GM12878 (cell line): ENCODE data around the gene IGIP. TPM values are rescaled to one million over a fixed set of nuclear protein-coding genes. Genes with fewer than 3 reads are reported as not detected.

Source experiments
- ATAC-seq: fragments of 200-7000 bp; cut with Tn5 transposase; 3 replicates; pipeline ENCODE4 v1.9.1; 2020; ENCODE audit warnings: mild to moderate bottlenecking, moderate library complexity
- BruUV-seq: library from RNA; stranded (reverse); fragments of 400-500 nt; replicated peaks from 2 replicates; lab custom pipeline; 2021; lab: Mats Ljungman, UMichigan
- CTCF ChIA-PET: fragments of 300-600 bp; sonication (Branson Sonifier 250); formaldehyde crosslinking; extraction: SDS; loops from one replicate; lab custom pipeline; 2021; ENCODE audit warnings: inconsistent platforms; lab: Yijun Ruan, JAX
- POLR2A ChIA-PET: fragments of 350-600 bp; formaldehyde crosslinking; extraction: SDS; loops from one replicate; lab custom pipeline; 2021; ENCODE audit warnings: inconsistent platforms; lab: Charles Lee
- RAD21 ChIA-PET: fragments of 300-600 bp; sonication (Branson Sonifier 250); formaldehyde crosslinking; loops from one replicate; lab custom pipeline; 2023; ENCODE audit warnings: antibody characterized with exemption; ENCODE audit not compliant: unreplicated experiment; lab: Charles Lee
- SMC1A ChIA-PET: fragments of 300-600 bp; sonication (Branson Sonifier 250); formaldehyde crosslinking; loops from one replicate; lab custom pipeline; 2023; ENCODE audit not compliant: unreplicated experiment, uncharacterized antibody; lab: Charles Lee
- DNase-seq: peaks from one replicate; pipeline ENCODE4 v3.0.0-alpha.2; 2011; ENCODE audit warnings: low read depth, low spot score
- FAIRE-seq: peaks from 3 replicates; lab custom pipeline; 2011; peaks lifted over from hg19 to GRCh38; lab: Jason Lieb, UNC
- H2AFZ ChIP-seq: 2 replicates; pipeline ENCODE4 v1.6.0; 2011; ENCODE audit warnings: low read depth, low read length, control low read depth; ENCODE audit not compliant: control insufficient read depth
- H3K27ac ChIP-seq: 2 replicates; pipeline ENCODE4 v1.5.1; 2011; ENCODE audit warnings: control low read depth; ENCODE audit not compliant: control insufficient read depth, insufficient read depth
- H3K27me3 ChIP-seq, 2 experiments: replicated peaks in 1 of 2; 2 replicates each; pipeline versions ENCODE4 v1.6.0 to v1.6.1; 2011; ENCODE audit warnings: low read length in 1 of 2; ENCODE audit not compliant: control insufficient read depth in 2 of 2, insufficient read depth in 2 of 2
- H3K36me3 ChIP-seq, 2 experiments: 2 replicates each; pipeline ENCODE4 v1.5.1; 2011; ENCODE audit warnings: low read length in 1 of 2; ENCODE audit not compliant: control insufficient read depth in 2 of 2, insufficient read depth in 2 of 2
- H3K4me1 ChIP-seq: 2 replicates; pipeline ENCODE4 v1.6.1; 2011; ENCODE audit warnings: mild to moderate bottlenecking, low read length, moderate library complexity, mixed read lengths; ENCODE audit not compliant: control insufficient read depth, insufficient read depth
- H3K4me2 ChIP-seq: 2 replicates; pipeline ENCODE4 v1.6.0; 2011; ENCODE audit warnings: control low read depth; ENCODE audit not compliant: control insufficient read depth, insufficient read depth
- H3K4me3 ChIP-seq: fragments of 200-600 bp; sonication (generic); 2 replicates; pipeline ENCODE4 v1.5.1; 2016
- H3K79me2 ChIP-seq: 2 replicates; pipeline ENCODE4 v1.6.0; 2011; ENCODE audit warnings: low read length; ENCODE audit not compliant: control insufficient read depth, insufficient read depth
- H3K9ac ChIP-seq: 2 replicates; pipeline ENCODE4 v1.8.0; 2011; ENCODE audit warnings: low read length, control low read depth, mixed read lengths; ENCODE audit not compliant: control insufficient read depth, insufficient read depth
- H3K9me3 ChIP-seq: replicated peaks from 3 replicates; pipeline ENCODE4 v1.5.1; 2011; ENCODE audit warnings: mild to moderate bottlenecking, low read length; ENCODE audit not compliant: control insufficient read depth, insufficient read depth
- H4K20me1 ChIP-seq: 2 replicates; pipeline ENCODE4 v1.6.0; 2011; ENCODE audit not compliant: control insufficient read depth, insufficient read depth
- BACH1 ChIP-seq: fragments of 450-650 bp; IDR thresholded peaks from 2 replicates; pipeline ENCODE4 v1.6.1; 2017; ENCODE audit warnings: mild to moderate bottlenecking, borderline replicate concordance
- BHLHE40 ChIP-seq, 2 experiments: fragments of 450-650 bp in 1 of 2; IDR thresholded peaks; 2 replicates each; pipeline ENCODE4 v1.6.1; 2011 to 2017; ENCODE audit warnings: low read depth in 2 of 2, borderline replicate concordance in 1 of 2, improper control_type of control experiment in 1 of 2, low read length in 1 of 2, mild to moderate bottlenecking in 1 of 2
- MYB ChIP-seq: fragments of 150-350 bp; IDR thresholded peaks from 2 replicates; pipeline ENCODE4 v1.6.1; 2014; ENCODE audit warnings: mild to moderate bottlenecking, low read depth, low read length, borderline replicate concordance
- in situ Hi-C: fragments of 300-500 bp; cut with MboI; formaldehyde crosslinking; loops from 9 replicates; pipeline ENCODE4 v1.14.3; 2018; ENCODE audit warnings: mixed read lengths
- intact Hi-C: fragments of 100-400 bp; cut with micrococcal nuclease; formaldehyde crosslinking; loops from one replicate; pipeline ENCODE4 v1.14.2; 2022; ENCODE audit not compliant: unreplicated experiment
- polyA plus RNA-seq, 11 experiments: library from polyadenylated mRNA; depleted of rRNA in 4 of 11; unstranded in 6 of 11; stranded (reverse) in 5 of 11; fragments of >200 nt; fragmentation: Nextera tagmentation in 4 of 11; fragmentation: Illumina TruSeq in 1 of 11; extraction: Ambion mirVana in 4 of 11; extraction: Trizol in 1 of 11; gene quantifications; 1 replicate in 1 of 11; 2 replicates in 10 of 11; pipeline versions ENCODE4 v1.2.1 to v1.2.3, GENCODE V29; 2011 to 2016; ENCODE audit warnings: inconsistent platforms in 2 of 11, missing spikeins in 2 of 11, low read depth in 1 of 11
- total RNA-seq, 4 experiments: library from RNA; depleted of rRNA in 3 of 4; stranded (reverse); fragments of >200 nt in 3 of 4; fragmentation: Illumina TruSeq in 1 of 4; extraction: Trizol in 1 of 4; gene quantifications; 2 replicates each; pipeline versions ENCODE4 v1.2.1 to v1.2.3, GENCODE V29; 2013 to 2021
- TF ChIP-seq, protein P1 (sequence below): fragments of 150-350 bp; IDR thresholded peaks from 2 replicates; pipeline ENCODE4 v1.6.1; 2016; ENCODE audit warnings: low read depth, low read length

The IGIP gene
- total and polyA plus RNA-seq, 10 of the 15 experiments (the other 5 are each of a cell fraction or from before 2014, with no cell fraction given): 0.58 to 3.3 (median 1.9) TPM

DNA sequence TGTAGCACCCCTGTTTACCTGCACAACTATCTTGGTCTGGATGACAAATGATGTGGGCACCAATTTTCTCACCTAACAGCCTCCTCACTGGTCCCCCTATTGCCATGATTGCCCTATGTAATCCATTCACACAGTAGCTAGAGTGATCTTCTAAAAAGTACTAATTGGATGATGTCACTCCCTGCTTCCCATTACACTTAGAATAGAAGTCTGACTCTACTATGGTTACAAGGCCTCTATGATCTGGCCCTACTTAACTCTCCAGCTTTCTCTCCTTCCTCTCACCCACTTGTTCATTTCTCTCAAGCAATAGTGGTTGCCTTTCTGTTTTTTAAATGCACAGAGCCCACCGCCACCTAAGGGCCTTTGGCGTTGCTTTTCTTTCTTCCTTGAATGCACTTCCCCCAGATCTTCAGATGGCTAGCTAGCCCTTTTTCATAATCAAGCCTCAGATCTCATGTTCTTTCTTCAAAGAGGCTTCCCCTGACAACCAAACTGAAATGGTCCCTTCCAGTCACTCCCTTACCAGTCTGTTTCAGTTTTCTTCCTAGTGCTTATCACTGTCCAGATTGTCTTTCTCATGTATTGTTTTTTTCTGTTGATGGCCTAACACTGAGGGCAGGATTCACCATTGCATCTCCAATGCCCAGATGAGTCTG, 8.7 kb downstream of the IGIP start (continued):
- TF ChIP-seq, protein P1, sequence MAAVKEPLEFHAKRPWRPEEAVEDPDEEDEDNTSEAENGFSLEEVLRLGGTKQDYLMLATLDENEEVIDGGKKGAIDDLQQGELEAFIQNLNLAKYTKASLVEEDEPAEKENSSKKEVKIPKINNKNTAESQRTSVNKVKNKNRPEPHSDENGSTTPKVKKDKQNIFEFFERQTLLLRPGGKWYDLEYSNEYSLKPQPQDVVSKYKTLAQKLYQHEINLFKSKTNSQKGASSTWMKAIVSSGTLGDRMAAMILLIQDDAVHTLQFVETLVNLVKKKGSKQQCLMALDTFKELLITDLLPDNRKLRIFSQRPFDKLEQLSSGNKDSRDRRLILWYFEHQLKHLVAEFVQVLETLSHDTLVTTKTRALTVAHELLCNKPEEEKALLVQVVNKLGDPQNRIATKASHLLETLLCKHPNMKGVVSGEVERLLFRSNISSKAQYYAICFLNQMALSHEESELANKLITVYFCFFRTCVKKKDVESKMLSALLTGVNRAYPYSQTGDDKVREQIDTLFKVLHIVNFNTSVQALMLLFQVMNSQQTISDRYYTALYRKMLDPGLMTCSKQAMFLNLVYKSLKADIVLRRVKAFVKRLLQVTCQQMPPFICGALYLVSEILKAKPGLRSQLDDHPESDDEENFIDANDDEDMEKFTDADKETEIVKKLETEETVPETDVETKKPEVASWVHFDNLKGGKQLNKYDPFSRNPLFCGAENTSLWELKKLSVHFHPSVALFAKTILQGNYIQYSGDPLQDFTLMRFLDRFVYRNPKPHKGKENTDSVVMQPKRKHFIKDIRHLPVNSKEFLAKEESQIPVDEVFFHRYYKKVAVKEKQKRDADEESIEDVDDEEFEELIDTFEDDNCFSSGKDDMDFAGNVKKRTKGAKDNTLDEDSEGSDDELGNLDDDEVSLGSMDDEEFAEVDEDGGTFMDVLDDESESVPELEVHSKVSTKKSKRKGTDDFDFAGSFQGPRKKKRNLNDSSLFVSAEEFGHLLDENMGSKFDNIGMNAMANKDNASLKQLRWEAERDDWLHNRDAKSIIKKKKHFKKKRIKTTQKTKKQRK: no peak

DNA sequence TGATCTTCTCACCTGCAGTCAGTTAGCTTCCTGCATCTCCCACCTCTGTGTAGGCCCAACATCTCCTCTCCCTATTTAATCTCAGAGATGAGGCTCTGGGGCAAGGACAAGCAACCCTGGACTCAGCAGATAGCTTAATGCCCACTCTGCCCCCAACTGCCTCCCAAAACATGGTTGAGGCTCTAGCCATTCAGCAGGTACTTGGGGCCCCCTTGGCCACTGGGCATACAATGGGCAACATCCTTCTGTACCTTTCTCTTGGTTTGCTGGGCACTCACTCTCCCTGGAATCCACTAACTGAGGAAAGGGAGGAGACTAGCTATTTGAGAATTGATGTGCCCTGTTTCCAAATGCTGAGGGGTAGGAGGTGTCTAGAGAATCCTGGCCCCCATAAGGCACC, 9.4 kb downstream of the IGIP start:
- ChIA-PET POLR2A (interaction anchor here (4.3 kb wide), 1 partner anchor 13 kb away, joined by 21 read pairs; no protein-coding TSS in a partner anchor), SMC1A (interaction anchor here (1.1 to 5.3 kb wide), 4 partner anchors 9 to 85 kb away, joined by 3 to 39 read pairs (median 9); no protein-coding TSS in a partner anchor), CTCF (interaction anchor here (1.7 to 5.3 kb wide), 5 partner anchors 9 to 63 kb away, joined by 5 to 33 read pairs (median 9); no protein-coding TSS in a partner anchor), RAD21 (no interaction called here)
- Histone ChIP-seq H3K9ac (no peak overlapping the region), H3K4me1 (peaks cover 8% of the 10 kb centered on the region; the same call in 1 of the 2 replicates), H4K20me1 (no peaks in the 10 kb centered on the region; the same call in 1 of the 2 replicates), H3K36me3 (no peaks in the 10 kb centered on the region), H3K27me3 (no peaks in the 10 kb centered on the region), H2AFZ (no peak overlapping the region), H3K79me2 (no peaks in the 10 kb centered on the region), H3K9me3 (no peaks in the 10 kb centered on the region), H3K27ac (no peak overlapping the region), H3K4me3 (no peak overlapping the region), H3K4me2 (no peak overlapping the region)
- no peak for FAIRE-seq
- no peak for DNase-seq
- intact Hi-C loops (no loop called here), in situ Hi-C loops (no loop called here)
- BruUV-seq: no TSS peak
- no peak for TF ChIP-seq BHLHE40 (IDR thresholded peaks at IDR 0.05; ENCODE audit: borderline replicate concordance in 1 of 2, low read depth in 2 of 2, low read length in 1 of 2)
- TF ChIP-seq MYB: no peak
- TF ChIP-seq BACH1: no peak
- no peak for ATAC-seq
